K562 (cell line): ENCODE measurements around the gene CHKB. TPM values are rescaled to one million over a fixed set of nuclear protein-coding genes. Genes with fewer than 3 reads are reported as not detected.

ENCODE experiments used
- ATAC-seq: fragments of 200-7000 bp; cut with Tn5 transposase; 3 replicates; pipeline ENCODE4 v1.9.1; 2020; ENCODE audit warnings: moderate library complexity
- BruUV-seq: library from RNA; stranded (reverse); fragments of 400-500 nt; replicated peaks from 2 replicates; lab custom pipeline; 2021; lab: Mats Ljungman, UMichigan
- CTCF ChIA-PET: fragments of 300-600 bp; formaldehyde crosslinking; extraction: SDS; loops from one replicate; lab custom pipeline; 2021; ENCODE audit warnings: low intra/inter-chr PET ratio; lab: Yijun Ruan, JAX
- POLR2A ChIA-PET: fragments of 300-600, 350-650 bp; sonication (Branson Sonifier 250); formaldehyde crosslinking; extraction: SDS; loops from one replicate; lab custom pipeline; 2021; ENCODE audit warnings: antibody characterized with exemption, inconsistent platforms; lab: Yijun Ruan, JAX
- DNase-seq, 4 experiments: peaks; one replicate each; pipeline versions ENCODE4 v3.0.0 to v3.0.0-alpha.2; 2011 to 2018; ENCODE audit warnings: low spot score in 3 of 4, mixed read lengths in 3 of 4; ENCODE audit errors: extremely low read depth in 1 of 4
- FAIRE-seq: peaks from 2 replicates; lab custom pipeline; 2011; peaks lifted over from hg19 to GRCh38; lab: Jason Lieb, UNC
- H2AFZ ChIP-seq: 2 replicates; pipeline ENCODE4 v1.6.0; 2011; ENCODE audit warnings: low read depth, low read length, control low read depth, inconsistent platforms
- H3K27ac ChIP-seq: fragments of 200-600 bp; 3 replicates; pipeline ENCODE4 v1.8.0; 2011; ENCODE audit warnings: low read depth, mild to moderate bottlenecking, control low read depth, inconsistent platforms, low read length, moderate library complexity, mixed read lengths; ENCODE audit errors: extremely low read depth
- H3K27me3 ChIP-seq, 2 experiments: fragments of 300-600 bp in 1 of 2; 2 replicates in 1 of 2; 3 replicates in 1 of 2; pipeline versions ENCODE4 v1.6.0 to v1.8.0; 2011; ENCODE audit warnings: inconsistent platforms in 2 of 2, low read length in 2 of 2, mild to moderate bottlenecking in 1 of 2, mixed read lengths in 1 of 2, moderate library complexity in 1 of 2; ENCODE audit not compliant: control insufficient read depth in 2 of 2, insufficient read depth in 2 of 2
- H3K36me3 ChIP-seq: fragments of 300-600 bp; 3 replicates; pipeline ENCODE4 v1.8.0; 2011; ENCODE audit warnings: mild to moderate bottlenecking, low read length, inconsistent platforms; ENCODE audit not compliant: control insufficient read depth, insufficient read depth
- H3K4me1 ChIP-seq, 2 experiments: fragments of 200-600 bp in 1 of 2; replicated peaks in 1 of 2; 2 replicates in 1 of 2; 3 replicates in 1 of 2; pipeline versions ENCODE4 v1.5.1 to v1.8.0; 2011; ENCODE audit warnings: inconsistent platforms in 2 of 2, low read length in 2 of 2, mild to moderate bottlenecking in 1 of 2, mixed read lengths in 1 of 2, moderate library complexity in 1 of 2; ENCODE audit not compliant: control insufficient read depth in 2 of 2, insufficient read depth in 2 of 2
- H3K4me2 ChIP-seq: 2 replicates; pipeline ENCODE4 v1.6.1; 2011; ENCODE audit warnings: low read length, control low read depth, inconsistent platforms, mixed read lengths; ENCODE audit not compliant: insufficient read depth
- H3K4me3 ChIP-seq: fragments of 200-600 bp; sonication (generic), shearing (Covaris generic); 2 replicates; pipeline ENCODE4 v1.5.1; 2016; ENCODE audit warnings: control low read depth, inconsistent platforms
- H3K79me2 ChIP-seq: fragments of 200-600 bp; 3 replicates; pipeline ENCODE4 v1.8.0; 2011; ENCODE audit warnings: low read length, inconsistent platforms; ENCODE audit not compliant: control insufficient read depth, insufficient read depth
- H3K9ac ChIP-seq, 2 experiments: 2 replicates each; pipeline versions ENCODE4 v1.6.0 to v1.6.1; 2011; ENCODE audit warnings: low read depth in 2 of 2, low read length in 2 of 2, control low read depth in 1 of 2, inconsistent platforms in 1 of 2, mild to moderate bottlenecking in 1 of 2, mixed read lengths in 1 of 2; ENCODE audit not compliant: insufficient read depth in 1 of 2
- H3K9me1 ChIP-seq: one replicate; pipeline ENCODE4 v1.6.0; 2011; ENCODE audit warnings: inconsistent platforms, mild to moderate bottlenecking, low read length, moderate library complexity; ENCODE audit not compliant: control insufficient read depth, insufficient read depth
- H3K9me3 ChIP-seq: replicated peaks from 2 replicates; pipeline ENCODE4 v1.5.1; 2011; ENCODE audit warnings: low read depth, low read length, inconsistent platforms; ENCODE audit not compliant: control insufficient read depth, insufficient read depth
- H4K20me1 ChIP-seq: replicated peaks from 2 replicates; pipeline ENCODE4 v1.6.1; 2011; ENCODE audit warnings: low read length, inconsistent platforms, mixed read lengths; ENCODE audit not compliant: control insufficient read depth, insufficient read depth
- ARNT ChIP-seq, 2 experiments: fragments of 450-650 bp; IDR thresholded peaks; 2 replicates each; pipeline ENCODE4 v1.6.1; 2016; ENCODE audit warnings: mild to moderate bottlenecking in 1 of 2
- BRF1 ChIP-seq: IDR thresholded peaks from 3 replicates; pipeline ENCODE4 v1.6.1; 2011; ENCODE audit warnings: borderline replicate concordance, mild to moderate bottlenecking; ENCODE audit not compliant: insufficient read length; ENCODE audit errors: extremely low read depth
- FOXK2 ChIP-seq, 2 experiments: fragments of 450-650 bp; IDR thresholded peaks in 1 of 2; conservative IDR thresholded peaks in 1 of 2; 2 replicates each; pipeline ENCODE4 v1.6.1; 2016; ENCODE audit warnings: low read depth in 2 of 2, mild to moderate bottlenecking in 1 of 2
- KLF13 ChIP-seq: fragments of 450-650 bp; IDR thresholded peaks from 2 replicates; pipeline ENCODE4 v1.6.1; 2016; ENCODE audit warnings: missing genetic modification characterization, low read depth, mild to moderate bottlenecking, missing compliant biosample characterization, moderate library complexity, borderline replicate concordance
- LARP7 ChIP-seq: fragments of 450-650 bp; IDR thresholded peaks from 2 replicates; pipeline ENCODE4 v1.6.1; 2016
- MTA3 ChIP-seq: fragments of 450-650 bp; formaldehyde crosslinking; IDR thresholded peaks from 2 replicates; pipeline ENCODE4 v1.6.1; 2017; ENCODE audit warnings: mild to moderate bottlenecking, borderline replicate concordance
- MYC ChIP-seq, 2 experiments: fragments of 250-450 bp in 1 of 2; sonication (Bioruptor Pico) in 1 of 2; IDR thresholded peaks; 2 replicates each; pipeline versions ENCODE4 v1.5.1 to v1.6.1; 2012 to 2021; ENCODE audit warnings: low read depth in 2 of 2, borderline replicate concordance in 1 of 2, improper control_type of control experiment in 1 of 2, low read length in 1 of 2, mild to moderate bottlenecking in 1 of 2, moderate library complexity in 1 of 2
- THRAP3 ChIP-seq: fragments of 450-650 bp; IDR thresholded peaks from 2 replicates; pipeline ENCODE4 v1.6.1; 2016; ENCODE audit warnings: mild to moderate bottlenecking, inconsistent platforms, borderline replicate concordance
- YBX1 ChIP-seq: fragments of 450-650 bp; IDR thresholded peaks from 2 replicates; pipeline ENCODE4 v1.7.1; 2016; ENCODE audit warnings: mild to moderate bottlenecking
- WGBS: fragments of 100-300 bp; shearing (Covaris generic); methylation state at CpG from one replicate; pipeline ENCODE4 v1.1.6; 2016; ENCODE audit warnings: low coverage, mixed read lengths; ENCODE audit not compliant: insufficient coverage; ENCODE audit errors: missing lambda C conversion rate; 5-methylcytosine and 5-hydroxymethylcytosine counted together
- in situ Hi-C: fragments of 300-500 bp; cut with MboI; formaldehyde crosslinking; loops from 4 replicates; pipeline ENCODE4 v1.15.0; 2018; ENCODE audit warnings: inconsistent platforms, mixed read lengths
- intact Hi-C: fragments of 100-400 bp; cut with micrococcal nuclease; formaldehyde crosslinking; loops from 2 replicates; pipeline ENCODE4 v1.14.2; 2022
- polyA plus RNA-seq, 8 experiments: library from polyadenylated mRNA; depleted of rRNA in 4 of 8; stranded (reverse) in 5 of 8; unstranded in 3 of 8; fragments of >200 nt; fragmentation: Nextera tagmentation in 2 of 8; fragmentation: Illumina TruSeq in 1 of 8; extraction: Ambion mirVana in 2 of 8; extraction: Trizol in 1 of 8; gene quantifications; 2 replicates each; pipeline versions ENCODE4 v1.2.1 to v1.2.3, GENCODE V29; 2011 to 2014; ENCODE audit warnings: inconsistent platforms in 1 of 8, missing spikeins in 1 of 8
- total RNA-seq, 7 experiments: library from RNA; depleted of rRNA in 6 of 7; stranded (reverse); fragments of >200 nt in 6 of 7; fragmentation: Illumina TruSeq in 2 of 7; extraction: Trizol in 2 of 7; gene quantifications; 2 replicates each; pipeline versions ENCODE4 v1.2.1 to v1.2.3, GENCODE V29; 2011 to 2021; ENCODE audit warnings: low replicate concordance in 1 of 7
- TF ChIP-seq, protein P1 (sequence below): sonication (generic); formaldehyde crosslinking; IDR thresholded peaks from 2 replicates; pipeline ENCODE4 v1.8.1; 2022; ENCODE audit warnings: missing genetic modification reagents
- TF ChIP-seq, protein P2 (sequence below): fragments of 250-450 bp; sonication (Bioruptor Pico); IDR thresholded peaks from 2 replicates; pipeline ENCODE4 v1.8.0; 2022; ENCODE audit warnings: inconsistent platforms, mild to moderate bottlenecking, moderate library complexity, borderline replicate concordance

CHKB gene
- total and polyA plus RNA-seq, 9 of the 15 experiments (the other 6 are each of a cell fraction or from before 2014, with no cell fraction given), result 2.7 to 31.0 (median 11.0) TPM

DNA sequence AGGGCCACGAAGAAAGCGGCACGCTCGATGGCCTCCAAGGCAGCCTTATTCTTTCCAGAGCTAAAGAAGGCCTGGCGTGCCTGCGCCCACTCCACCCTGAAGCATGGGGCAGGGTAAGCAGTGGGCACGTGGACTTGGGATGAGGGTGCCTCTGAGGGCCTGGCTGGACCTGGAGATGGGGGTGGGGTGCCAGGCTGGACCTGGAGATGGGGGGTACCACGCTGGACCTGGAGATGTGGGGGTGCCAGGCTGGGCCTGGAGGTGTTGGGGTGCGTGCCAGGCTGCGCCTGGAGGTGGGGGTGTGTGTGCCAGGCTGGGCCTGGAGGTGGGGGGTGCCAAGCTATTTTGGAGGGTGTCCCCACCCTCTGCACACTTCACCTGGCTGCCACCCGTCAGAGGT lies 9.7 kb downstream of the CHKB start:
- Histone ChIP-seq H2AFZ (no peak overlapping the region), H3K9ac (no peak overlapping the region), H3K27me3 (no peaks in the 10 kb centered on the region), H3K4me2 (no peak overlapping the region), H3K9me1 (no peaks in the 10 kb centered on the region), H3K36me3 (no peaks in the 10 kb centered on the region), H3K4me3 (no peak overlapping the region), H4K20me1 (no peaks in the 10 kb centered on the region), H3K4me1 (peaks cover 0 to 13% of the 10 kb centered on the region in 2 experiments; a peak in 3 of 5 replicates), H3K27ac (no peak overlapping the region), H3K9me3 (no peaks in the 10 kb centered on the region), H3K79me2 (no peaks in the 10 kb centered on the region)
- WGBS, result 66% methylated on average over 8 of the region's 11 CpGs
- in situ Hi-C loops, result no loop called here
- intact Hi-C loops, result no loop called here
- TF ChIP-seq, protein P1, sequence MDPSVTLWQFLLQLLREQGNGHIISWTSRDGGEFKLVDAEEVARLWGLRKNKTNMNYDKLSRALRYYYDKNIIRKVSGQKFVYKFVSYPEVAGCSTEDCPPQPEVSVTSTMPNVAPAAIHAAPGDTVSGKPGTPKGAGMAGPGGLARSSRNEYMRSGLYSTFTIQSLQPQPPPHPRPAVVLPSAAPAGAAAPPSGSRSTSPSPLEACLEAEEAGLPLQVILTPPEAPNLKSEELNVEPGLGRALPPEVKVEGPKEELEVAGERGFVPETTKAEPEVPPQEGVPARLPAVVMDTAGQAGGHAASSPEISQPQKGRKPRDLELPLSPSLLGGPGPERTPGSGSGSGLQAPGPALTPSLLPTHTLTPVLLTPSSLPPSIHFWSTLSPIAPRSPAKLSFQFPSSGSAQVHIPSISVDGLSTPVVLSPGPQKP (CRISPR knock-in tag), result no peak
- FAIRE-seq (no peak), DNase-seq (no peak), ATAC-seq (no peak)
- ChIA-PET POLR2A (interaction anchor here (0.8 kb wide), 1 partner anchor 22 kb away, joined by 3 read pairs; no protein-coding TSS in a partner anchor), CTCF (no interaction called here)
- BruUV-seq, result no TSS peak

DNA sequence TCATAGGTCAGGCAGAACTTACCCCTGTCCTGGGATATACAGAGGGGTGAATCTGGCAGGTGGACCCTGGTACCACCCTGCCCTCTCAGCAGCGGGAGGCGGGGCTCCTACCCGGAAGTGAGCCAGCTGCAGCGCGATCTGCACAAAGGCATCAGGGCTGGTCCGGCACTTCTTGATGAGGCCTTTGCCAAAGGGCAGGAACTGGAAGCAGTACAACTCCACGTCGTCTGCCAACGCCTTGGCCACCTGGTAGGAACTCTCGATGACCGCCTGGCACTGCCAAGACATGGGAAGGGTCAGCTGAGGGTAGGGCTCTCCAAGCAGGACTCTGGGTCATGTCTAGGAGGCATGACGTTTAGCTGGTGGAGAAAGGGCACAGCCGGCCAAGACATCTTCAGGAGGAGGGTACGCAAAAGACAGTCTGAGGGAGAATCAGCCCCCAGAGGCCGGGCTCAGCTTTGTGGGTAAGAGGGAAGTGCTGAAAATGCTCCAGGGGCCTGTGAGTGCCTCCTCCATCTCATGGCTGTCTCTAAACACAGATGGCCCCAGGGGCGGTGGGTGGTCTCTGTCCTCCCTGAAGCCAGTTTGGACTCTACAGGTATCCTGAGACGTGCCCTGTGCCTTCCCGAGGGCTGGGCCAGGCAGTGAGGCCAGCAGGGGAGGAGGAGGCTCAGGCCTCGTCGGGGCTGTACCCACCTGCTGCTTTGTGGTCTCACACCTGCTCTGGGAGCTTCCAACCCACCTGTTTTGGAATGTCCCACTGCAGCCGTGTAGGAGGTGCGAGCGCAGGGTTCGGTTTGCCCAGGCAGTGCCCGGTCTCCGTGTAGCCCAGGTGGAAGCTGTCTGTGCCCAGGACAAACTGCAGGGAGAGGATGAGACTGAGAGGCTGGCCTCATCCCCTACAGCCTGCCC lies 11.1 kb downstream of the CHKB start:
- Histone ChIP-seq H3K9ac (peak overlapping the region in 1 of 2 experiments; percentile 26; a peak in 1 of 4 replicates), H3K79me2 (no peaks in the 10 kb centered on the region), H3K27me3 (no peaks in the 10 kb centered on the region), H2AFZ (no peak overlapping the region), H3K4me2 (no peak overlapping the region), H4K20me1 (no peaks in the 10 kb centered on the region), H3K36me3 (no peaks in the 10 kb centered on the region), H3K27ac (no peak overlapping the region), H3K9me3 (no peaks in the 10 kb centered on the region), H3K4me3 (no peak overlapping the region), H3K9me1 (no peaks in the 10 kb centered on the region), H3K4me1 (peaks cover 0 to 10% of the 10 kb centered on the region in 2 experiments; a peak in 3 of 5 replicates)
- ATAC-seq (no peak), FAIRE-seq (no peak), DNase-seq (no peak)
- 63% methylated on average over 23 of the region's 26 CpGs for WGBS
- CTCF ChIA-PET, result no interaction called here
- POLR2A ChIA-PET, result interaction anchor here (0.7 kb wide), 1 partner anchor 18 kb away, joined by 3 read pairs; no protein-coding TSS in a partner anchor
- no TSS peak for BruUV-seq
- in situ Hi-C loops (no loop called here), intact Hi-C loops (no loop called here)
- TF ChIP-seq BRF1 (no peak), YBX1 (no peak), MTA3 (no peak), FOXK2 (conservative IDR thresholded peaks at IDR 0.05 in 1 of 2, IDR thresholded peaks at IDR 0.05 in 1 of 2; ENCODE audit: low read depth in 2 of 2) (no peak), KLF13 (no peak), MYC (IDR thresholded peaks at IDR 0.05; ENCODE audit: low read depth, low read length) (no peak), MYC (CRISPR knock-in tag; IDR thresholded peaks at IDR 0.05; ENCODE audit: borderline replicate concordance, low read depth) (no peak), ARNT (IDR thresholded peaks at IDR 0.05) (no peak), THRAP3 (no peak), LARP7 (no peak)
- TF ChIP-seq, protein P2, sequence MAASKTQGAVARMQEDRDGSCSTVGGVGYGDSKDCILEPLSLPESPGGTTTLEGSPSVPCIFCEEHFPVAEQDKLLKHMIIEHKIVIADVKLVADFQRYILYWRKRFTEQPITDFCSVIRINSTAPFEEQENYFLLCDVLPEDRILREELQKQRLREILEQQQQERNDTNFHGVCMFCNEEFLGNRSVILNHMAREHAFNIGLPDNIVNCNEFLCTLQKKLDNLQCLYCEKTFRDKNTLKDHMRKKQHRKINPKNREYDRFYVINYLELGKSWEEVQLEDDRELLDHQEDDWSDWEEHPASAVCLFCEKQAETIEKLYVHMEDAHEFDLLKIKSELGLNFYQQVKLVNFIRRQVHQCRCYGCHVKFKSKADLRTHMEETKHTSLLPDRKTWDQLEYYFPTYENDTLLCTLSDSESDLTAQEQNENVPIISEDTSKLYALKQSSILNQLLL (CRISPR knock-in tag), result no peak
